RPMI7951 (cell line): Measurements from ENCODE around the gene ARID1A. TPM values are rescaled to one million over a fixed set of nuclear protein-coding genes. Genes with fewer than 3 reads are reported as not detected.

Experiments
- DNase-seq: peaks from one replicate; pipeline ENCODE4 v3.0.0-alpha.2; 2012; ENCODE audit warnings: low read depth
- total RNA-seq: library from RNA; depleted of rRNA; stranded (reverse); fragments of >200 nt; shearing (Covaris generic); gene quantifications from 2 replicates; pipeline ENCODE4 v1.2.3, GENCODE V29; 2014

The ARID1A gene
- total RNA-seq, 1 experiment from 2014 or later, result 15.4 TPM

GRCh38 chr1:26759531-26759930 is 63.7 kb downstream of the ARID1A start:
- DNase-seq, result no peak

- DNase-seq, result no peak
Observed at GRCh38 chr1:26761217-26761616, 65.4 kb downstream of the ARID1A start.

GRCh38 chr1:26767714-26768113 is 71.9 kb downstream of the ARID1A start:
- no peak for DNase-seq

- DNase-seq, result peak; percentile 76
Observed at GRCh38 chr1:26768755-26769154, 72.9 kb downstream of the ARID1A start.

DNA sequence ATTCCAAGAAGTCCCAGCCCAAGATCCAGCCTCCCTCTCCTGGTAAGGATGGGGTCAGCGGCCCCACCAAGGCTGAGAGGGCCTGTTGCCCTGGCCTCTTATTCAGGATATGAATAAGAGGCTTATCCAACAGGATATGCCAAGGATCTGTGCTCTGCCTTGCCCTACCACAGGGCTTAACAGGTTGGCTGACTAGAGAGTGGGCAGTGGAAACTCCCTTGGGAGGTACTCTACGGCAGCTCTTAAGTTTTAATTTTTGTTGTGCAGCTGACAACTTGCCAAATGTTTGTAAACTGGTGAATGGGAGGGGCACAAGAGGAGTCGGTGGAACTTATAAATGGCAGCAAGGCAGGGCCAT is 75.4 kb downstream of the ARID1A start:
- DNase-seq, result no peak

GRCh38 chr1:26771643-26772321 is 76.0 kb downstream of the ARID1A start:
- peak; percentile 98 for DNase-seq

DNA sequence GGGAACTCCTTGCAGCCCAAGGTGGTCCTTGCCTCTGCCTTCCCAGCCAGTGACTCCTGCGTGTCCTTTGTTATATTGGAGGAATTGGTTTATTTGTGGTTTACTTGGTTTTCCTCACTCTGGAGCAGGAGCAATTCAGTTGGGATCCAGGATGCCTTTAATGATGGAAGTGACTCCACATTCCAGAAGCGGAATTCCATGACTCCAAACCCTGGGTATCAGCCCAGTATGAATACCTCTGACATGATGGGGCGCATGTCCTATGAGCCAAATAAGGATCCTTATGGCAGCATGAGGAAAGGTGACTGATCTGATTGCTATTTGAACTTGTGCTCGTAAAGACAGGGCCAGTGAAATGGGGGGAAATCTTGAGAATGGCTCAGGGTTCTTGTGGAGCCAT is 76.9 kb downstream of the ARID1A start:
- peak; percentile 89 for DNase-seq

- no peak for DNase-seq
Observed at GRCh38 chr1:26774462-26774861, 78.6 kb downstream of the ARID1A start.

GRCh38 chr1:26775666-26776065 is 79.9 kb downstream of the ARID1A start:
- DNase-seq, result no peak

DNA sequence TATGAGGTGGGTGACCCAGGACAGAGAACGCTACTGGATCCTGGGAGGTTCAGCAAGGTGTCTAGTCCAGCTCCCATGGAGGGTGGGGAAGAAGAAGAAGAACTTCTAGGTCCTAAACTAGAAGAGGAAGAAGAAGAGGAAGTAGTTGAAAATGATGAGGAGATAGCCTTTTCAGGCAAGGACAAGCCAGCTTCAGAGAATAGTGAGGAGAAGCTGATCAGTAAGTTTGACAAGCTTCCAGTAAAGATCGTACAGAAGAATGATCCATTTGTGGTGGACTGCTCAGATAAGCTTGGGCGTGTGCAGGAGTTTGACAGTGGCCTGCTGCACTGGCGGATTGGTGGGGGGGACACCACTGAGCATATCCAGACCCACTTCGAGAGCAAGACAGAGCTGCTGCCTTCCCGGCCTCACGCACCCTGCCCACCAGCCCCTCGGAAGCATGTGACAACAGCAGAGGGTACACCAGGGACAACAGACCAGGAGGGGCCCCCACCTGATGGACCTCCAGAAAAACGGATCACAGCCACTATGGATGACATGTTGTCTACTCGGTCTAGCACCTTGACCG is 83.4 kb downstream of the ARID1A start:
- DNase-seq, result no peak

- DNase-seq, result no peak
Observed at GRCh38 chr1:26780344-26780957, 84.6 kb downstream of the ARID1A start.

GRCh38 chr1:26781206-26781825 is 85.5 kb downstream of the ARID1A start:
- DNase-seq, result no peak

- DNase-seq, result no peak
Observed at GRCh38 chr1:26782521-26783212, 86.9 kb downstream of the ARID1A start.

GRCh38 chr1:26783646-26784022 is 87.8 kb downstream of the ARID1A start:
- DNase-seq, result no peak

- DNase-seq, result peak; percentile 68
Observed at GRCh38 chr1:26784023-26784871, 88.4 kb downstream of the ARID1A start.

DNA sequence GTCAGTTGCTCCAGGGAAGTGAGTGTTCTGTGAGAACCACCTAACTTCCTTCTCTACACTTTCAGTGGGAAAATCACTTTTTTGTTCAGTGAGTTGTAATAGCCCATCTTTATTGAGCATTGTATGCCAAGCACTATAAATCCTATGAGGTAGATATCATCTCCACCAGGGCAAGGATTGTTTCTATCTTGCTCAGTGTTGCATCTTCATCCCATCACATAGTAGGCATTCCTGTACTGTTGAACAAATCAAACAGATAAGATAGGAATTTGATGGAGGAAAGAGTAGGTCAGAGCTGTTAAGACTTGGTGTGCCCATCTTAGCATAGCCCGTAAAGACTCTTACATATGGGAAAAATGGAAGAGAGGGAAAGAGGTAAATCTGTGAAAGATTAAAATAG is 89.1 kb downstream of the ARID1A start:
- no peak for DNase-seq

DNA sequence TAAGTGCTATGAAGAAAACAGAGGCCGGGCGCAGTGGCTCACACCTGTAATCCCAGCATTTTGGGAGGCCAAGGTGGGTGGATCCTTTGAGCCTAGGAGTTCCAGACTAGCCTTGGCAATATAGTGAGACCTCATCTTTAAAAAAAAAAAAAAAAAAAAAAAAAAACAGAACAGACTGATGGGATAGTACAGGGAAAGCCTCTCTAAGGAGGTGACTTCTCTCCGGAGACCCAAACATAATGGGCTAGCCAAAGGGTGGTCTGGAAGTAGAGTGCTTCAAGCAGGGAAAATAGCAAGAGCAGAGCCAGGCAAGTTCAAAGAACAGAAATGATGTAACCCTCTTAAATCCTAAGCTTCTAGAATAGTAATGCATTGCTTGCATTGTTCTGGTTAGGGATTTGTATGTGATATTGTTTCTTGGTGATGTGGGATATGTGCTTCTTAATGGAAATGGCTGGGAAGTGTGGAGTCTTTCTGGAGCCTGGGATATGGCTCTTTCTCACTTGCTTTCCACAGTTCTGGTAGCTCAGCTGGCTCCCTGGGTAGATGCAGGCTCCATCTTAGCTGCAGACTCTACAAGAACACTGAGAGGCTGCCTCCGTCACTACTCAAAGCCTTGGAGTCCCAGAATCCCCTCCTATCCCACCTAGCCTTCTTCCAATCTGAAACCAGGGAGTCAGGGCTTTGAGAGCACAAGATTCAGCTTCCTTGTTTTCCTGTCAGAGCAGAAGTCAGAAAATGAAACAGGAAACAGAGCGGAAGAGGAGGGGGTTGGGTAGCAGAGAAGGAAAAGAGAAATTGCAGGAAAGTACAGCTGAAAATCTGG is 90.0 kb downstream of the ARID1A start:
- peak; percentile 10 for DNase-seq

DNA sequence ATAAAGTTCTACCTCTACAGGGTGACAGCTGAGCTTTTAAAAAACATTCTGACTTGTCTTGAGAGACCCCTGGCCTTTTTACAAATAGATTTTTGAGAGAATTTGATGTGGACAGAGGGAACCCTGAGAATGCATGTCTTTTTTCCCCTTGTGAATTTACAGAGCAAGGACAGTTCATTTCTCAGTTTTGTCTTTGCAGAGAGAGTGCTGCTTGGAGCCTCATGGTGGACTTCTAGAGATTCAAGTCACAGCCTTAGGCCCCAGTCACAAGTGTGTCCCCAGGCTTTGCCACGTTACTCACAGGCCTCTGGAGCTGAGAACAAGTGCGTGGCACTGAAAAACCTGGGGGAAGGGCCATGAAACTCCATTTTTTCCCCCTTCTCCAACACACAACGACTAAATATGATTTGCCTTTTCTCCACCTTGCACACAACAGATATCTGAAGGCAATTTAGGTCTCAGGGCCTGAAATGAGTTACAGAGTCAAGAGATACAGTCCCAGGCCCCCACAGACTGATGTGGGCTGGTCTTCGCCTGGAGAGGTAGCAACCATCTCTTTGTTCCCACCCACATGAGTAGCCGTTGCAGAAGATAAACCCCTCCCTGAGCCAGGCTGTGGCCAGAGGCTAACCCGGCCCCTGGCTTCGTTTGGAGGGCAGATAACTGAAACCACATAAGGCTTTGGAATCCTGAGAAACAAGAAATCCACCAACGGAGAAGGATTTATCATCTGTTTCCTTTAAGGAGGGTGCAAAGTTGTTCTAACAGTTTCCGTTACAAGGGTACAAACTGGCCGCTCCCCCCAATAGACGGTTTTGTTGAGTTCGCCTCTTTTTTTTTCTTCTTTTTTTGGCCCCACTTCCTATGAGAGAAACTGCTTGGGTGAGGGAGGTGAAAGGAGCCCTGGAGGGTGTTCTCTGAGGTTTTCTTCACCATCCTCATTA is 90.9 kb downstream of the ARID1A start:
- DNase-seq, result peak; percentile 91

DNA sequence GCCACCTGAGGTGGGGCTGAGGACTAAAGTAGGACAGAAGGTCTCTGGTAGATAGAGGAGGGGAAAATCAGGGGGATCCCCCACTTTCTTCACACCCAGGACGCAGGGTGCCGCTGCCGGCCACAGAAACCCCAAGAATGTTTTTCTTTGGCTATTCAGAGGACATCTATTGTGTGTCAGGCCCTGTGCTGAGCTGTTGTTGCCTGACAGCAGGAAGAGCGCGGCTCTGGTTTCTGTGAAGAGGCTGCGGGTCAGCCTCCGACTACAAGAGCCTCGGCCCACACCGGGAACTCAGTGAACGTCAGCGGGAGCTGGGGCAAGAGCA is 91.5 kb downstream of the ARID1A start:
- peak; percentile 52 for DNase-seq
